ENCODE measurements around the gene ASIC4.

GRCh38 chr2:219526320-219527075, 12.2 kb downstream of the ASIC4 start:
- TF ChIP-seq CTCF (IDR thresholded peaks at IDR 0.05): no peak
- no peak for TF ChIP-seq POLR2A (IDR thresholded peaks at IDR 0.05)

All from adrenal gland (tissue), 5 donors.